ENCODE data around the gene TMEM19. TPM values are rescaled to one million over a fixed set of nuclear protein-coding genes. Genes with fewer than 3 reads are reported as not detected.

TMEM19 gene
- total and polyA plus RNA-seq, 8 donors: 23.5 to 35.0 (median 29.7) TPM

DNA sequence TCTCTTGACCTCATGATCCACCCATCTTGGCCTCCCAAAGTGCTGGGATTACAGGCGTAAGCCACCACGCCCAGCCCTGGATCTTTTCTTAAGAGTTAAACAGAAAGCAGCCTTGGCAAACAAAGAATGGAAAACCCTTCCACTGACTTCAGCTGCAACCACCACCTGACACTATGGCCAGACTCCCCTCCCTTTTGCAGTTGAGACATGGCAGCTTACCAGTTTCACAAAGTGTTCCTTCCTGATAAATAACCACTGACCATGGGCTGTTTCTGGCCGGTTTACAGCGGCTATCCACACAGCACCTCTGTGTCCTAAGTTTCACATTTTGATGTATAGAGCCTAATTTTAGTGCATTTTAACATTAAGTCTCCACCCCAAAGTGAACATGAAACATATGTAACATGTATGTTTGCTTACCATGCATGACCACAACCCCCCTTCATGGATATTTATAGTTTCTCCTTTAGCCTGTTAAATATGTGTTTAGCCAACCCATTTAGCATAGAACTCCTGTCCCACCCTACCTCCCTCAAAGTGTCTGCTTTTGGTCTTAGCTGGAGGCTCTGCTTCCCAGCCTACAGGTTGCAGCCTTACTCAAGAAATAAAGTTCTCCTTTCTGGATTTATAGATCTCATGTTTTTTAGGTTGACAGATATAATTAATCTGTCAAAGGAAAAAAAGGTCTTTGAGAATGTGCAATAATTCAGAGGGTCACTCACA lies 36.1 kb downstream of the TMEM19 start:
- TF ChIP-seq, protein P1, sequence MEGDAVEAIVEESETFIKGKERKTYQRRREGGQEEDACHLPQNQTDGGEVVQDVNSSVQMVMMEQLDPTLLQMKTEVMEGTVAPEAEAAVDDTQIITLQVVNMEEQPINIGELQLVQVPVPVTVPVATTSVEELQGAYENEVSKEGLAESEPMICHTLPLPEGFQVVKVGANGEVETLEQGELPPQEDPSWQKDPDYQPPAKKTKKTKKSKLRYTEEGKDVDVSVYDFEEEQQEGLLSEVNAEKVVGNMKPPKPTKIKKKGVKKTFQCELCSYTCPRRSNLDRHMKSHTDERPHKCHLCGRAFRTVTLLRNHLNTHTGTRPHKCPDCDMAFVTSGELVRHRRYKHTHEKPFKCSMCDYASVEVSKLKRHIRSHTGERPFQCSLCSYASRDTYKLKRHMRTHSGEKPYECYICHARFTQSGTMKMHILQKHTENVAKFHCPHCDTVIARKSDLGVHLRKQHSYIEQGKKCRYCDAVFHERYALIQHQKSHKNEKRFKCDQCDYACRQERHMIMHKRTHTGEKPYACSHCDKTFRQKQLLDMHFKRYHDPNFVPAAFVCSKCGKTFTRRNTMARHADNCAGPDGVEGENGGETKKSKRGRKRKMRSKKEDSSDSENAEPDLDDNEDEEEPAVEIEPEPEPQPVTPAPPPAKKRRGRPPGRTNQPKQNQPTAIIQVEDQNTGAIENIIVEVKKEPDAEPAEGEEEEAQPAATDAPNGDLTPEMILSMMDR (IDR thresholded peaks at IDR 0.05): no peak
- Histone ChIP-seq H3K27ac (no peak overlapping the region), H3K9me3 (no peaks in the 10 kb centered on the region), H3K4me1 (no peaks in the 10 kb centered on the region), H3K36me3 (no peaks in the 10 kb centered on the region), H3K27me3 (no peaks in the 10 kb centered on the region), H3K4me3 (no peak overlapping the region)
- ATAC-seq (no peak), DNase-seq (no peak)
- intact Hi-C loops (cut with DNase I): no loop called here

DNA sequence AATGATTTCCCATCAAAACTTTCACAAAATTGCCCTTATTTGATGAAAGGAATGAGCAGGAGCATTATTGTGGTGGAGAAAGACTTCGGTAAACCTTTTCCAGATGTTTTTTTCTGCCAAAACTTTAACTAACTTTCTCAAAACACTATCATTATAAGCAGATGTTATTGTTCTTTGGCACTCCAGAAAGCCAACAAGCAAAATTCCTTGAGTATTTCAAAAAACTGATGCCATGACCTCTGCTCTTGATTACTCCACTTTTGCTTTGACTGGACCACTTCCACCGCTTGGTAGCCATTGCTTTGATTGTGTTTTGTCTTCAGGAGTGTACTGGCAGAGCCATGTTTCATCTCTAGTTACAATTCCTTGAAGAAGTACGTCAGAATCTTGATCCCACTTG lies 39.1 kb downstream of the TMEM19 start:
- no peak overlapping the region for H3K27ac ChIP-seq
- intact Hi-C loops (cut with DNase I): no loop called here

DNA sequence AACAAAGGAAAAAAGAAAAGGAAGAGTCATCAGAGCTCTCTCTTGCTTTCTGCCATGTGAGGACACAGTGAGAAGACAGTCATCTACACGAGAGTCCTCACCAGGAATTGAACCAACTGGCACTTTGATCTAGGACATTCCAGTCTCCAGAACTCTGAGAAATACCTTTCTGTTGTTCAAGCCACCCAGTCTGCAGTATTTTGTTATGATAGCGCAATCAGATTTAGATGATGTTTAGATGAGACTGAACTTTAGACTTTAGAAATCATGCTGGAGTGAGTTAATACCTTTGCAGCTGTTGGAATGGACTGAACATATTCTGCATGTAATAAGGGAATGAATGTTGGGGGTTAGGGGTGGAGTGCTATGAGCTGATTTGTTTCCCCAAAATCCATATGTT lies 40.7 kb downstream of the TMEM19 start:
- no peaks in the 10 kb centered on the region for H3K9me3 ChIP-seq
- DNase-seq (no peak), ATAC-seq (no peak)
- intact Hi-C loops (cut with DNase I): no loop called here
- H3K27ac ChIP-seq: no peak overlapping the region
- no peaks in the 10 kb centered on the region for H3K27me3 ChIP-seq
- no peak overlapping the region for H3K4me3 ChIP-seq
- TF ChIP-seq, protein P1 (IDR thresholded peaks at IDR 0.05): no peak
- no peaks in the 10 kb centered on the region for H3K4me1 ChIP-seq
- H3K36me3 ChIP-seq: no peaks in the 10 kb centered on the region

More for the DNA sequence above, 39.1 kb downstream of the TMEM19 start:
- no peaks in the 10 kb centered on the region for H3K9me3 ChIP-seq
- DNase-seq (no peak), ATAC-seq (no peak)
- H3K4me3 ChIP-seq: no peak overlapping the region
- H3K4me1 ChIP-seq: no peaks in the 10 kb centered on the region
- H3K36me3 ChIP-seq: no peaks in the 10 kb centered on the region
- H3K27me3 ChIP-seq: no peaks in the 10 kb centered on the region
- TF ChIP-seq, protein P1 (IDR thresholded peaks at IDR 0.05): no peak

DNA sequence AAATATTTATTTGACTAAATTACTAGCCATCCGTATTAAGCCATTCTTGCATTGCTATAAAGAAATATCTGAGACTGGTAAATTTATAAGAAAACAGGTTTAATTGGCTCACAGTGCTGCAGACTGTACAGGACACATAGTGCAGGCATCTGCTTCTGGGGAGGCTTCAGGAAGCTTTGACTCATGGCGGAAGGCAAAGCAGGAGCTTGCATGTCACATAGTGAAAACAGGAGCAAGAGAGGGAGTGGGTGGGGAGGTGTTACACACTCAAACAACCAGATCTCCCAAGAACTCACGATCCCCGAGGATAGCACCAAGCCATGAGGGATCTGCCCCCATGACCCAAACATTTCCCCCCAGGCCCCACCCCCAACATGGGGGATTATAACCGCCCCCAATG lies 42.1 kb downstream of the TMEM19 start:
- no peak overlapping the region for H3K27ac ChIP-seq
- no peak for DNase-seq
- TF ChIP-seq, protein P1 (IDR thresholded peaks at IDR 0.05): no peak
- H3K4me1 ChIP-seq: no peaks in the 10 kb centered on the region
- H3K4me3 ChIP-seq: no peak overlapping the region
- no peaks in the 10 kb centered on the region for H3K36me3 ChIP-seq
- intact Hi-C loops (cut with DNase I): no loop called here
- no peaks in the 10 kb centered on the region for H3K27me3 ChIP-seq
- H3K9me3 ChIP-seq: no peaks in the 10 kb centered on the region
- ATAC-seq: no peak

DNA sequence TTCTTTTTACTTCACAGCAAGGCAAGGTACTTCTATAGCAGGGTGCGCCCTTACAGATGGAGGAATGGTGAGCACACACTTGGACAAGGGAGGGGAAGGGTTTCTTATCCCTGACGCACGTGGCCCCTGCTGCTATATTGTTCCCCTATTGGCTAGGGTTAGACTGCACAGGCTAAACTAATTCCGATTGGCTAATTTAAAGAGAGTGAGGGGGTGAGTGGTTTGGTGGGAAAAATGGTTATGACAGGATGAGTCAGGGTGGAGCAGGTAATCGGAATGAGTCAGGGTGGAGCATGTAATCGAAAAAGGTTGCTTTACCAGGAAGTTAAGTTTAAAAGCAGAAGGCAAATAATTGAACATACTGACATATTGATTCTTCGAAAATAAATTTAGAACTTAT lies 45.1 kb downstream of the TMEM19 start:
- TF ChIP-seq, protein P1 (IDR thresholded peaks at IDR 0.05): no peak
- H3K36me3 ChIP-seq: no peaks in the 10 kb centered on the region
- DNase-seq (no peak), ATAC-seq (no peak)
- no peaks in the 10 kb centered on the region for H3K27me3 ChIP-seq
- H3K9me3 ChIP-seq: no peaks in the 10 kb centered on the region
- intact Hi-C loops (cut with DNase I): no loop called here
- no peaks in the 10 kb centered on the region for H3K4me1 ChIP-seq
- no peak overlapping the region for H3K4me3 ChIP-seq
- no peak overlapping the region for H3K27ac ChIP-seq
